ENCODE data around the gene DIDO1. TPM values are rescaled to one million over a fixed set of nuclear protein-coding genes. Genes with fewer than 3 reads are reported as not detected.

The DIDO1 gene
- total RNA-seq, 4 donors from 2014 or later = 54.2 to 105 (median 70.7) TPM

DNA sequence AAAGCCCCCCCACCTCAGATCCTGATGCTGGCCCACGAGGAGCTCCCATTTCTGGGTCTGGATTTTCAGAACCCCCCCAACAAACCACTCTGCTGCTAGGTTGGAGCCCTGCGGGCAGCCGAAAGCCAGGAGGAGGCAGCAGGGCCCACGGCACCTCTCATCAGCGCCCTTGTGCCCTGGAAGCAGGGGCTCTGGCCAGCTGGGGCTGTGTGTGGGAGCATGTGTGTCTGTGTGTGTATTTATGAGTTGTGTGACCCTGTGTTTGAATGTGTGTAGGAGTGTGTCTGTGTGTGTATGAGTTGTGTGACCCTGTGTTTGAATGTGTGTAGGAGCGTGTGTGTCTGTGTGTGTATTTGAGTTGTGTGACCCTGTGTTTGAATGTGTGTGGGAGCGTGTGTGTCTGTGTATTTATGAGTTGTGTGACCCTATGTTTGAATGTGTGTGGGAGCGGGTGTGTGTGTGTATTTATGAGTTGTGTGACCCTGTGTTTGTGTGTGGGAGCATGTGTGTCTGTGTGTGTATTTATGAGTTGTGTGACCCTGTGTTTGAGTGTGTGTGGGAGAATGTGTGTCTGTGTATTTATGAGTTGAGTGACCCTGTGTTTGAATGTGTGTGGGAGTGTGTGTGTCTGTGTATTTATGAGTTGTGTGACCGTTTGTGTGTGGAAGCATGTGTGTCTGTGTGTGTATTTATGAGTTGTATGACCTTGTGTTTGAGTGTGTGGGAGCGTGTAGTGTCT, 45.1 kb upstream of the DIDO1 start:
- intact Hi-C loops (cut with DNase I; ENCODE audit: low total_unique reads) = loop anchor here (2.0 kb wide), 1 partner anchor 41 kb away; no protein-coding TSS in a partner anchor
- TF ChIP-seq, protein P1, sequence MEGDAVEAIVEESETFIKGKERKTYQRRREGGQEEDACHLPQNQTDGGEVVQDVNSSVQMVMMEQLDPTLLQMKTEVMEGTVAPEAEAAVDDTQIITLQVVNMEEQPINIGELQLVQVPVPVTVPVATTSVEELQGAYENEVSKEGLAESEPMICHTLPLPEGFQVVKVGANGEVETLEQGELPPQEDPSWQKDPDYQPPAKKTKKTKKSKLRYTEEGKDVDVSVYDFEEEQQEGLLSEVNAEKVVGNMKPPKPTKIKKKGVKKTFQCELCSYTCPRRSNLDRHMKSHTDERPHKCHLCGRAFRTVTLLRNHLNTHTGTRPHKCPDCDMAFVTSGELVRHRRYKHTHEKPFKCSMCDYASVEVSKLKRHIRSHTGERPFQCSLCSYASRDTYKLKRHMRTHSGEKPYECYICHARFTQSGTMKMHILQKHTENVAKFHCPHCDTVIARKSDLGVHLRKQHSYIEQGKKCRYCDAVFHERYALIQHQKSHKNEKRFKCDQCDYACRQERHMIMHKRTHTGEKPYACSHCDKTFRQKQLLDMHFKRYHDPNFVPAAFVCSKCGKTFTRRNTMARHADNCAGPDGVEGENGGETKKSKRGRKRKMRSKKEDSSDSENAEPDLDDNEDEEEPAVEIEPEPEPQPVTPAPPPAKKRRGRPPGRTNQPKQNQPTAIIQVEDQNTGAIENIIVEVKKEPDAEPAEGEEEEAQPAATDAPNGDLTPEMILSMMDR (IDR thresholded peaks at IDR 0.05) = no peak
- no peak for TF ChIP-seq POLR2A (IDR thresholded peaks at IDR 0.05)
- 62 to 74% methylated on average over 9 to 10 of the region's 10 CpGs for WGBS, 2 donors
- DNase-seq (ENCODE audit: low spot score in 2 of 2) = no peak
- H3K4me3 ChIP-seq (ENCODE audit: low read depth, poor library complexity, severe bottlenecking) = no peak overlapping the region

- TF ChIP-seq POLR2A (IDR thresholded peaks at IDR 0.05) = no peak
- TF ChIP-seq, protein P1 (IDR thresholded peaks at IDR 0.05) = no peak
- H3K4me3 ChIP-seq (ENCODE audit: low read depth, poor library complexity, severe bottlenecking) = no peak overlapping the region
- 36% methylated on average over 25 to 31 of the region's 33 CpGs for WGBS, 2 donors
- intact Hi-C loops (cut with DNase I; ENCODE audit: low total_unique reads) = loop anchor here (2.0 kb wide), 1 partner anchor 42 kb away; no protein-coding TSS in a partner anchor
- DNase-seq (ENCODE audit: low spot score in 2 of 2) = no peak
These were observed 44.3 kb upstream of the DIDO1 start for GRCh38 chr20:62970307-62971210.

GRCh38 chr20:62969939-62970306, 43.6 kb upstream of the DIDO1 start:
- no peak overlapping the region for H3K4me3 ChIP-seq (ENCODE audit: low read depth, poor library complexity, severe bottlenecking)
- intact Hi-C loops (cut with DNase I; ENCODE audit: low total_unique reads) = loop anchor here (2.0 kb wide), 1 partner anchor 43 kb away; no protein-coding TSS in a partner anchor
- no peak for DNase-seq (ENCODE audit: low spot score in 2 of 2)
- 78 to 84% methylated on average over 8 of the region's 8 CpGs for whole genome bisulfite sequencing, 2 donors
- no peak for TF ChIP-seq POLR2A (IDR thresholded peaks at IDR 0.05)
- TF ChIP-seq, protein P1 (IDR thresholded peaks at IDR 0.05) = no peak

- no peak overlapping the region for H3K4me3 ChIP-seq (ENCODE audit: low read depth, poor library complexity, severe bottlenecking)
- WGBS, 2 donors = 54 to 62% methylated on average over 16 of the region's 16 CpGs
- intact Hi-C loops (cut with DNase I; ENCODE audit: low total_unique reads) = no loop called here
- no peak for DNase-seq (ENCODE audit: low spot score in 2 of 2)
- TF ChIP-seq, protein P1 (IDR thresholded peaks at IDR 0.05) = no peak
- TF ChIP-seq POLR2A (IDR thresholded peaks at IDR 0.05) = no peak
These were observed 43.0 kb upstream of the DIDO1 start for GRCh38 chr20:62969179-62969760.

DNA sequence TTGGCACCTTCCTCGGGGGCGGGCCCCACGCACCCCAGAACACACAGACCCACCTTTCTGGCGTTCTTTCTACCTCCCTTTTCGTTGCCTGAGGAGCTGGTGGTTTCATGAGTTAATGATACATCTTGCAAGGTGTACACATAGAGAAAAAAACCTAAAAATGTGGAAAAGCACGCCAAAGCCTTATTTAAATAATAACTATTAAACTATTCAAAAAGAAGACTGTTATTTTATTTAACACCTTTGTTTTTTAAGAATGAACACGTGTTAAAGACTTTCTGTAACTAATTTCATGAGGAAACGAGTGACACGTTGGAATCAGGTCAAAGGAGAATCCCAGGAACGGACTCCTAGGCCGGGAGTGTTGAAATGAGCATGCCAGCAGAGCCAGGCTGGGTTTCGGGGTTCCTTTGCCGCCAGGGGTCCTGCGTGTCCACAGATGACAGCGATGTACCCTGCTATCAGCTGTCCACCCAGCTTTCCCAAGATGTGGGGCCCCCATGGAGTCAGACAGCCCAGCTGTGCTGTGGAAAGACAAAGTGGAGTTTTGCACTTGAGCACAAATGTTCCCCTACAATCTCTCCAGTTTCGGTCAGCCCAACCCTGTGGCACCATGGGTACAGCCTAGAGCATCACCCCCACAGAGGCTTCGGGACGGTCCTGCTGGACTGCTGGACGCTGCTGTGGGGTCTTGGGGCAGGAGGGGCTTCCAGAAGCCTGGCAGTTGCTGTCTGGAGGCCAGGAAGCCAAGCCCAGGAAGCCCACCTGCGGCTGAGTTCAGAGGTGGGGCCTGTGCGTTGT, 42.3 kb upstream of the DIDO1 start:
- WGBS, 2 donors = 69 to 71% methylated on average over 21 of the region's 21 CpGs
- intact Hi-C loops (cut with DNase I; ENCODE audit: low total_unique reads) = no loop called here
- H3K4me3 ChIP-seq (ENCODE audit: low read depth, poor library complexity, severe bottlenecking) = no peak overlapping the region
- TF ChIP-seq, protein P1 (IDR thresholded peaks at IDR 0.05) = no peak
- no peak for TF ChIP-seq POLR2A (IDR thresholded peaks at IDR 0.05)
- DNase-seq (ENCODE audit: low spot score in 2 of 2) = no peak

All from lower leg skin (tissue), 4 donors.